RCC 7860 (cell line): Measurements from ENCODE around the gene SLC5A3.

ENCODE experiments used
- DNase-seq: peaks from one replicate; pipeline ENCODE4 v3.0.0-alpha.2; 2015; ENCODE audit warnings: low spot score
- FAIRE-seq: peaks from 2 replicates; lab custom pipeline; 2012; peaks lifted over from hg19 to GRCh38; lab: Jason Lieb, UNC

Gene SLC5A3

DNA sequence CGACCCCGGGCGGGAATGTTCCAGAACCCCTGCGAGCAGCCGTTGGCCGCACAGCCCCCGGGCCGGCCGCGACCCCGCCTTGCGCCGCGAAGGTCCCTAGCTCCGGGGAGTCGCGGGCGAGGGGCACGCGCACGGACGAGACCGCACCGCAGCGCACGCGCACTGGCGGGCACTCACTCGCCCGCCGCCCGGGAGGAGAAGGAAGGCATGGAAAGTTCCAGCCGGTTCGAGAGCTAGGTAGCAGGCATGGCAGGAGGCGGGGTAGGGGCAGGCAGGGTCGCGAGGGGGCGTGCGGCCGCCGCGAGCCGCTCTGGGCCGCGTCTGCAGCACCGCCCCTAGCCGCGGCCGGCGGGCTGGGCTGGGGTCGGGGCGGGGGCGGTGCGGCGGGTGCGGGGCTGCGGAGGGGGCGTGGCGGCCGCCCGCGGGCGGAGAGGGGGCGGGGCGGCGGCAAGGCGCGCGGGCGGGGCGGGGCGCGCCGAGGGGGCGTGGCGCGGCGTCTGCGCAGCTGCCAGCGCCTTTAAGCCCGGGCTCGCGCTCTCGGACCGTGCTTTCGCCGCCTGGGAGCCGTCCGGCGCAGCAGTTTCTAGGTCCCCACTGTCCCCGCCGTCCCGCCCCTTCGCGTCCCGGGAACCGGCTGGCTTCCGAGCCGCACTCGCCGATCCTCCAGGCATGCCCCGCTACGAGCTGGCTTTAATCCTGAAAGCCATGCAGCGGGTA is at the start of gene SLC5A3, which contains the start of gene MRPS6:
Gene SLC5A3, plus strand, starts transcription at position 547 of the 717 bp plus-strand sequence. CDS start 21,621 bp downstream, outside the sequence.
Gene MRPS6, plus strand, starts transcription at position 547 of the 717 bp plus-strand sequence. Its CDS starts 123 bp downstream, at position 670.
- FAIRE-seq (no peak), DNase-seq (peak; percentile 67)

DNA sequence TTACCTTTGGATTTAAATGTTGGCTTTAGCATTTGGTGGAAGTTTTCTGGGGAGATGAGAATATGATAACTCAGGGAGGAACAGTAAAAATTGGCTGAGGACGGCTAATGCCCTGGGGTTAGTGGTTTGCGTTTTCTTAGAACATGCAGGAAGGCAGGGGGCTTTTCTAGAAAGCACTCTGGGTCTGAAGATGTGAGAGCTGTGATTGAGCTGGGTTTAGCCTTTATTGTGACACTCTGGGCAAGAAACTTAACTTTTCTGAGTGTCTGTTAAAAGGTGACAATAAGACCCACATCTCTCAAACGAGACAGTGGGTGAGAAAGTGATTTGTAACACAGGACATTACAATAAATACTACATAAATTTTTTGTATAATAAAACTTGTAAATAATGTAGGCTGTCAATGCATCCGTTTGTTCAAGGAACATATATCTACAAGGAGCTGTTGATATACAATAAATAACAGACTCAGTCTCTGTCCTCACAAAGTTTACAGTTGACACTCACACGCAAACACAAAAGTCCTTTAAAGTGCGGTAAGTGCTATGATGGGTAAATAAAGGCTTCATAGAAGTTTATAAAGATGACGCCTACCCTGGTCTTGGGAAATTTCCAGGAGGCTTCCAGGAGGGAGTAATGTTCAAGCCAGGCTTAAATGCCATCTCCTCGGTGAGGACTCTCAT is 49.5 kb upstream of the SLC5A3 start:
- no peak for DNase-seq
- FAIRE-seq, result no peak

DNA sequence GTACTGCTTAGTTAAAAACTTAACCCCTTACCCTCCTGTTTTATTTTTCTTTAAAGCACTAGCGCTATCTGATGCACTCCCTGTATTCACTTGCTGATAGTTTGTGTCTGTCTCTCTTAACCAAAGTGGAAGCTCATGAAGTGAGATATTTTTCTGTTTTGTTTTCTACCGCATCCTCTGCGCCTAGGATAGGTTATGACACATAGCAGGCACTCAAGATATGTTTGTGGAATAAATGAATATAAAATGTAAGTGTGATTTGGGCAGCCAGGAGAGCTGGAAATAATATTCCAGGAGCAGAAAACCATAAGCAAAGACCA is 49.0 kb upstream of the SLC5A3 start:
- DNase-seq (no peak), FAIRE-seq (no peak)

DNA sequence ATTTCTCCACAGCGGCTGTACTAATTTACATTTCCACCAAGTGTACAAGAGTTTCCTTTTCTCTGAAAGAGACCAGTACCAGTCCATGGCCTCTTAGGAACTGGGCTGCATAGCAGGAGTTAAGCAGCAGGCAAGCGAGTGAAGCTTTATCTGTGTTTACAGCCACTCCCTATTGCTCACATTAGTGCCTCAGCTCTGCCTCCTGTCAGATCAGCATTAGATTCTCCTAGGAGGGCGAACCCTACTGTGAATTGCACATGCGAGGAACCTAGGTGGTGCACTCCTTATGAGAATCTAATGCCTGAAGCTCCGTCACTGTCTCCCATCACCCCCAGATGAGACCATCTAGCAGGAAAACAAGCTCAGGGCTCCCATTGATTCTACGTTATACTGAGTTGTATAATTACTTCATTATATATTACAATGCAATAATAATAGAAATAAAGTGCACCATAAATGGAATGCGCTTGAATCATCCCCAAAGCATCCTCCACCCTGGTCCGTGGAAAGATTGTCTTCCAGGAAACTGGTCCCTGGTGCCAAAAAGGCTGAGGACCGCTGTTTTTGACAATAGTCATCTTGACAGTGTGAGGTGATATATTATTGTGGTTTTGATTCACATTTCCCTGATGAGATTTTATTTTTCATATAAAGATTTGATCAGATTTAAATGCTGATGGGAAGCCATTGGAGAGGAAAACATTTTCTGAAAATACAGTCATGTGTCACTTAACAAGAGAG is 45.5 kb upstream of the SLC5A3 start:
- DNase-seq (no peak), FAIRE-seq (no peak)

DNA sequence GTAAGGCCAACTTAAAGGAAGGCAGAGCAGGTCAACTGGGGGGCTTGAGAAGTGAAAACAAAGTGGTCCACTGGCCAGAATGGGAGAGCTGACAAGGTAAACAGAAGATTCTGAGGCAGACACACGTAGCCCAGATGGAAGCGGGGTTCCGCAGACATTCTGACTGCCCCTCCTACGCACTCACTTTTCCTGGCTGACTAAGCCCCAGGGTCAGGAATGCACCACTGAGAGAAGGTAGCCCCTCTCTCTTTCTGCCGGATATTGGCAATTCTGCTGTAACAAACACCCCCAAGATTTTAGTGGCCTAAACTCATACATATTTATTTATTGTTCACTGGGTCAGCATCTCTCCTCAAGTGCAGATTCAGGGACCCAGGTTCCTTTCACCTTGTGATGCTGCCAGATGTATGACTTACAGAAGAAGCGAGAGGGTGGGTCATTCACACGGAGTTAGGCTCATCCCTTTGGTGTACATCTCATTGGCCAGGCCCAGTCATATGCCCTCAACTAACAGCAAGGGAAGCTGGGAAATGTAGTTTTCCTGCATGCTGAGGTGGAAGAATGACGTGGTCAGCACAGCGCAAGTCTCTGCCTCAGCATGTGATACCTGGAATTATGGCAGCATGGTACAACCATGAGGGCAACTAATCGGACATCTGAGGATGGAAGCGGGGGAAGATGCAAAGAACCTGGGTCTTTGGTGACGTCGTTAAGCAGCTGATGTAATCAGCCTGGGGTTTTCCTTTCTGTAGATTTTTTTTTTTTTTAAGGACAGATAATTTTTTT is 43.4 kb upstream of the SLC5A3 start:
- no peak for DNase-seq
- no peak for FAIRE-seq

DNA sequence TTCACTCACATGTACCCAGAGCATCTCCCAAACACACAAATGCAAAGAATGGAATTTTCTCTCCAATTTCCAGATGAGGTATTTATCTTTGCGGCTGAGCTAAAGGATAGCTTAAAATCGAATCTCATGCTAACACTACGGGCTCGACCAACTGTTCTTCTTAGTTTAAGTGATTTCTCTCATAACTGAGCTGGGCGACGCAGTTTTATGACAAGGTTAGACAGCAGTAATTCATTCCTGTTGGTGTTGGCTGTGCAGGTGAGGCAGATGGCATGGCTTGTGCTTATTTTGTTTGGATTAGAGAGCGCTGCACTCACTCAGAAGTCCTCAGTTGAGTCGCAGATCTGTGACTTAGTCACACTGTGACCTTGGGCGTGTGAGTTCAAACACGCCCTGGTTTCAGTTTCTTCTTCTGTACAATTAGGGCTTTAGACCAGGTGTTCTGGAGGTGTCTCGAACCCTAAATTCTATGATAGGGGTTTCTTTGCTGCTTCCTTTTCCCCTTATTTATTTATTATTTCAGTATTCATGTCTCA is 41.5 kb upstream of the SLC5A3 start:
- no peak for FAIRE-seq
- DNase-seq, result no peak

DNA sequence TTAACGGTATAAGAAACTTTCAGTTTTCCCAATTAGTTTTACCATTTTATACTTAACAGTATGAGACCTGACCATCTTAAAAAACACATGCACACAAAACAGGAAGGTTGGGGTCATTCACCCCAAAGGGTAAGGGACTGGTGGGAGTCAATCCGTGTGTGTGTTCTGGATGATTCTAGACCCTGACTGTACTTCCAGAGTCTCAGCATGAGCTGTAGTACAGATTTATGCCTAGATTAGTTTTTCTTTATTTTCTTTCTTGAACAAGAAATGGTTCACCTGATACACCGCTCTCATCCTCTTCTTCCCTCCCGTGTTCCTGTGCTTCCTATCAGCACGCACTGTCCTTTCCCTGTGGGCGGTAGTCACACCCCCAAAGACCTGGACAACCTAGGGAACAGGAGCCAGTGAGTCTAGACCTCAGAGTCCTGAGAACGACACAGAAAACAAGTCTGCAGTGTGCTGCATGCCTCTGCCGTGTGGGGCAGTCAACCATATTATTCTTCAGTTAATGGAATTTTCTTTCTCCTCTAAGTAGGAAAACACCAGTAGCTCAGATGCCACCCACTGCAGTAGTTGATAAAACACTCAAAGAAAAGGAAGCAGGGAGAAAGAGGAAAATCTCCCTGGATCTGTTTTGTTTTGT is 38.9 kb upstream of the SLC5A3 start:
- no peak for FAIRE-seq

DNA sequence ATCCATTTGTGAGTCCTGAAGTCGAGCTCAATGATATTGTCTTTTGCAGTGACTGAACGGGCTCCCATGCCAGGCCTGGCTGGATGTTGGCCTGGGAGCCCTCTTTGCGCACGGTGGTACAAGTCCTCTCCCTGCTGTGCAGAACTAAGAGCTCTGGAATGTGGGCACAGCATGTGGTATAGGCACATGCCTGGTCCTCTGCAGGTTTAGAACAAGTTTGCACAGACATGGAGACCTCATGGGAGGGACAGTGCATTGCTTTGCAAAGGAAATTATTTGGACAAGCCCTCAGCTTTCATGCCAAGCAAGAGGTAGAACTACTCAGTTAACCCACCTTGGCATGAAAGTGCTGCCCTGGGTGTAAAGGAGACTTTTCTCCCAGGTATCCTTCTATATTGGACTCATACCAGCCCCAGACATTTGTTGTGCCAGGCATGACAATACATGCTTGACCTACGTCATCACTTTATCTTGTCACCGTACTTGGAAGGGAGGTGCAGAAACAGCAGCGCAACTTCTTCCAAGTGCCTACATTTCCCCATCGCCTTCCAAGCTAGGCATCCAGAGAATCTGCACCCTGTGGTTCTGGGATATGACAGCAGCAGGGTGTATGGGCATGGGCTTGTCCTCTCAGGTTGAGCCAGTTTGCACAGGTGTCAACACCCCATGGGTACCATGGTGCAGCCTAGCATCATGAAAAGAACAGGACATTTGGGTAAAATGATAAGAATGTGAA is 37.6 kb upstream of the SLC5A3 start:
- DNase-seq (no peak), FAIRE-seq (no peak)

More for the DNA sequence above, 38.9 kb upstream of the SLC5A3 start:
- DNase-seq, result no peak

DNA sequence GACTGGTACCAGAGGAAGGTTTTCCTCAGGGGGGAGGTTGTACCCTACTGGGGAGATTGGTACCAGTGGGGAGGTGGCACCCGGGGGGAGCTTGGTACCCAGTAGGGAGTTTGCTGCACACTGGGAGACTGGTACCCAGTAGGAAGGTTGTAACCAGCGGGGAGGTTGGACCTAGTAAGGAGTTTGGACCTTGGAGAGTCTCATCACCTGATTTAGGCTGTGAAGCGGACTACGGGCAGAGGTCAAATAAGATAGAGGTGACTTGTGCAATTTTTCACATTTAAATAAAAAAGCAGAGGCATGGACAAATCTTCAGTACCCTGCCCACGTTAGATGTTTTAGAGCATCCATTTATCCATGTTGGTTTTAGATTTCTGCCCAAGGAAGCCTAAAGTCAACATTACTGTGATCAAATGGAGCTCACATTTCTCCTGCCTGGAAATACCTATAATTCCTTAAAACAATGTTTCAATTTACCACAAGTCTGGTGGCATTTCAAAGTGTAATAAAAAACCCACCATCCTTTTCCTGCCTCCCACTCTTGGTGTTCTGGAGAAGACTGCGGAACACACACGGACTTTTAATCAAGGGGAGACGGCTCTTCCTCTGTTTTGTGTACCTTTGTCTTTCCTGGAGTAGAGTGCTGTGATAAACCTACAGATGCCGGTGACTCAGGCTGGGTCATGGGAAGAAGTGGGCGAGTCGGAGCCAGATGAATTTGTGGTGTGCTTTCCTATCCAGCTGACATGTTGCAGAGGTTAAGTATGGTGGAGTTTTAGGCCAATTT is 36.2 kb upstream of the SLC5A3 start:
- DNase-seq (no peak), FAIRE-seq (no peak)

DNA sequence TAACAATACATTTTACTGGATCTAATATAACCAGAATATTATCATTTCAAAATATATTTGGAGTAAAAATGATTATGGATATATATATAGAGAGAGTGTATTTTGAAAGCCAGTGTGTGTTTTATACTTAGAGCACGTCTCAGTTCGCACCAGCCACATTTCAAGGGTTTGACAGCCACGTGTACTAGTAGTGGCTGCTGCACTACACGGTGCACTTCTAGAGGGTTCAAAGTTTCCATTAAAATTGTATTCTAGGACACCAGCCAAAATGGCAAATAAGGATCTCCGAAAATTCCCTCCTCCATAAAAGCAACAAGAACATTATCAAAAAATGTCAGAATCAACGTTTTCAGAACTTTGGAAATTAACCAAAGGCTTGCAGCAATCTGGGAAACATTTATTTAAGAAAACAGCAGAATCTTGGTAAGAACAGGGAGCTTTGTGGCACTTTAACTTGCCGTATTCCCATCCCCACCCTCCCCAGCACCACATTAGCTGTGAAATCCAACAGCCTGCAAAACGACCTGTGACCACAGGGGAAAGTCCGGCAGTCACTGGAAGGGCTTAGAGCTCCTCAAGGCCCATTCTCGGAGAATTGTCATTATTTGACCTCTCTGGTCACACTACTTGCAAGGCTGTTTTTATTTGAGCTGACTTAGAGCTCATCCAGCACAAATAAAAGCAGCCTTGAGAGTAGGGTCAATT is 33.5 kb upstream of the SLC5A3 start:
- DNase-seq (no peak), FAIRE-seq (no peak)

DNA sequence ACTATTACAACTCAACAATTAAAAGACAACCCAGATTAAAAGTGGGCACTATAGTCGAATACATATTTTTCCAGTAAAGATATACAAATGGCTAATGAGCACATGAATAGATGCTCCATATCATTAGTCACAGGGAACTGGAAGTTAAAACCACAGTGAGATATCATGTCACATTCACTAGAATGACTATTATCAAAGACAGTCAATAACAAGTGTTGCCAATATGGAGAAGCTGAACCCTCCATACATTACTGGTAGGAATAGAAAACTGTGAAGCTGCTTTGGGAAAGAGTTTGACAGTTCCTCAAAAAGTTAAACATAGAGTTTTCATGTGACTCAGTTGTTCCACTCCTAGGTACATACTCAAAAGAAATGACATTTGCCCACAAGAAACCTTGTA is 30.6 kb upstream of the SLC5A3 start:
- FAIRE-seq (no peak), DNase-seq (no peak)

DNA sequence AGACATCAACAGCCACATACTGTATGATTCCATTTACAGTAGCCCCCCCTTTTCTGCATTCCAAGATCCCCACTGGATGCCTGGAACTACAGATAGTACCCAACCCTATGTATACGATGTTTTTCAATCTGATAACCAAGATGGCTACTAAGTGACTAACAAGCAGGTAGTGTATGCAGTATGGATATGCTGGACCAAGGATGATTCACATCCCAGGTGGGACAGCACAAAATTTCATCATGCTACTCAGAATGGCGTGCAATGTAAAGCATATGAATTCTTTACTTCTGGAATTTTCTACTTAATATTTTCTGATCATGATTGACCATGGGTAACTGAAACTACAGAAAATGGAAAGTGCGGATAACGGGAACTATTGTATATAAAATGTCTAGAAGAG is 30.0 kb upstream of the SLC5A3 start:
- FAIRE-seq (no peak), DNase-seq (no peak)

DNA sequence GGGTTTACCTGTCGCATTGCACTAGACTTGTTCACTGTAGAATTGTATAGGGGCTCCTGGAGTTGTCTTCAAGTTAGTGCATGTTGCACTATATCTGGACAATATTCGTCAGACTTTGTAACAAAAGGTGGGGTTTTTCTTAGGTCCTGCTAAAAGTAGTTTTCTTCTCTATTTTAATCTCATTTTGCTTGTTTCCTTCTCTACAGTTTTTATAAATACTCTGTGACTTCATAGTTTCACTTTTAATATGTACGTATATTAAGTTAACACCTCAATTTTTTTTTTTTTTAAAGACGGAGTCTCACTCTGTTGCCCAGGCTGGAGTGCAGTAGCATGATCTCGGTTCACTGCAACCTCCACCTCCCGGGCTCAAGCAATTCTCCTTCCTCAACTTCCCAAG is 26.5 kb upstream of the SLC5A3 start:
- FAIRE-seq, result no peak
- no peak for DNase-seq

DNA sequence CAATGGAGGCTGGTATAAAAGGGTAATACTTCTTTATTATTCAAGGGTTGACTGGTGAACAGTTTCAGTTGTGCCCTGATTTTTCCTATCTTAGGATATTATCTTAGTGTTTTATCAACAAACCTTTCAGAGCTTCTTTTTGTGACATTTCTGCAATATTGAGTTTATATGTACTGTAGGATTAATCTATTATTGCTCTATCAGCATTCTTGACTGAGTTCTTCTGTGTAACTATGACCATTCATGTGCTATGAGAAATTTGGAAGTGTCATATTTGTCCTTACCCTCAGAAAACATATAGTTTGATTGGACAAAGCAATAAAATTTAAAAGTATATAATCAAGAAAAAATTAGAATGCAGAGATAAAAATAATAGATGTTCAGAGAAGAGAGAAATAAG is 25.5 kb upstream of the SLC5A3 start:
- FAIRE-seq (no peak), DNase-seq (no peak)

DNA sequence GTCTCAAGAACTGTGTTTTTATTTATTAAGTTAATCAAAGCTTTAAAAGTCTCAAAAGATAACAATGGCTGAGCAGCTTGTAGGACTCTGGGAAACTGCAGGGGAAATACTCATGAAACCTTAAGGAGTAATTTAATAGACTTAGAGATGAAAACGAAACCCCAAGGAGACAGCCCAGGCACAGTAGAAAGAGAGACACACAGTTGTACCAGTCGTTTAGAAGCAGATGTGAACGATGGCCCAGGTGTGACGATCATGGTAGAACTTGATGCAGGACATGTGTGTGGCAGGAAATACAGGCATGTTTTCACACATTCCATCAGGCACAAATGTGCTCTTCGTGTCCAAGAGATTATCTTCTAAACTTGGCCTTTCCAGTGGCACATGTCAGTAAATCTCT is 21.2 kb upstream of the SLC5A3 start:
- DNase-seq (no peak), FAIRE-seq (no peak)

DNA sequence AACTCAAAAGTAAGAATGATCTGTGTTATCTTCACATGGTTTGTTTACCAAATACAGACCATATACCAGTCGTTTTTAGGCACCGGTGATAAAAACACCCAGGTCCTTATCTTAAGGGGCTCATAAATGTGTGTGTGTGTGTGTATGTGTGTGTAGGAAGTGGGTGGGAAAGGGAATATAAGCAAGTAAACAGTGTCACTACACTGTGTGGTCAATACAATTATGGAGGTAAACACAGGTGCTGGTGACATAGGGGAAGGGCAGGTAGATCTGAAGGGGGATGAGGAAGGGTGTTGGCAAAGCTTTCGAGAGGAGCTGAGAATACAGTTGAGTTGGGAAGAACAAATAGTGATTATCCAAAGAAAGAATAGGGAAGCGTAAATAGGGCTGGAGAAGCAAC is 19.1 kb upstream of the SLC5A3 start:
- no peak for DNase-seq
- no peak for FAIRE-seq

DNA sequence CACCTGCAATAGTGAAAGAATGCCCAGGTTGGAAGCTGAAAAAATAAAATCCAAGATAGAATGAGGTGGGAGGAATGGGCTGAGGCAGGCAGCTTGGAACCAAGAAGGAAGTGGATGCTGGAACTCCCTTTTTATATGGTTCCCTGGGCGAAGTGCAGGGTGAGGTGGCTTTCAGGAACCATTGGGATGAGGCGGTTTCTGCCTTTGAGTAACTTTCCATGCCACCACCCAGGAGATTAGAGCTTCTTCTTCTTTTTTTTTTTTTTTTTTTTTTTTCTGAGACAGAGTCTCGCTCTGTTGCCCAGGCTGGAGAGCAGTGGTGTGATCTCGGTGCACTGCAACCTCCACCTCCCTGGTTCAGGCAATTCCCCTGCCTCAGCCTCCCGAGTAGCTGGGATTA is 17.8 kb upstream of the SLC5A3 start:
- no peak for FAIRE-seq
- DNase-seq, result no peak

DNA sequence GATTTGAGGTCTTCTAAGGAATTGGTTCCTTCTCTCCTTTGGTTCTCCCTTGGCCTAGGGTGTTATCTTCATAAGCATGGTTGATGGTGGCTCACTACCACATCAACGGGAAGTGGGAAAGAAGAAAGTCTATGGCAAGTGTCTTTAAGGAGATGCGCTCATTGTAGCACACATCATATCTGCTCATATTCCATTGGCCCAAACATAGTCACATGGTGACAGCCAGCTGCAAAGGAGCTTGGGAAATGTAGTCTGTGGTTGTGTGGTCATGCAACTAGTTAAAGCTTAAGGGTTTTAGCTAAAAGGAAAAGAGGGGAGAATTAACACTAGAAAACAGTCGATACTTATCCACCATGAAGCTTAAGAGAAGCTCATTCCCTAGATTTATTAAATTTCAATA is 11.4 kb upstream of the SLC5A3 start:
- FAIRE-seq (no peak), DNase-seq (no peak)
